ENCODE measurements around the gene ADAMTS10. TPM values are rescaled to one million over a fixed set of nuclear protein-coding genes. Genes with fewer than 3 reads are reported as not detected.

ADAMTS10 gene
- total and polyA plus RNA-seq, 2 of the 13 experiments (the other 11 are each of a cell fraction or from before 2014, with no cell fraction given) = 0.49 to 1.7 TPM

- TF ChIP-seq ZNF687 (CRISPR knock-in tag; IDR thresholded peaks at IDR 0.05) (0 out of 2 replicates have a peak, but pooled peaks have one; percentile 22), RAD21 (CRISPR knock-in tag; IDR thresholded peaks at IDR 0.05) (peak; percentile 71), KDM2A (CRISPR knock-in tag; IDR thresholded peaks at IDR 0.05; ENCODE audit: borderline replicate concordance, low read depth) (peak; percentile 38; the same call in 1 of the 2 replicates), ZNF841 (CRISPR knock-in tag; IDR thresholded peaks at IDR 0.05; ENCODE audit: borderline replicate concordance) (no peak), ZNF577 (CRISPR knock-in tag; IDR thresholded peaks at IDR 0.05; ENCODE audit: borderline replicate concordance, low read depth) (no peak), GABPB1 (CRISPR knock-in tag; IDR thresholded peaks at IDR 0.05) (peak; percentile 41; the same call in 1 of the 2 replicates)
Observed at GRCh38 chr19:8654591-8655339, 44.2 kb upstream of the ADAMTS10 start (continued).

GRCh38 chr19:8648240-8648639, 37.7 kb upstream of the ADAMTS10 start:
- H3K27me3 ChIP-seq (ENCODE audit: control insufficient read depth in 1 of 2, insufficient read depth in 2 of 2, low read length in 2 of 2) = no peaks in the 10 kb centered on the region
- TF ChIP-seq MAFK (conservative IDR thresholded peaks at IDR 0.05 in 1 of 2, IDR thresholded peaks at IDR 0.05 in 1 of 2; ENCODE audit: low read length in 2 of 2) (no peak), TAF15 (IDR thresholded peaks at IDR 0.05; ENCODE audit: low read depth, low read length, poor library complexity, severe bottlenecking) (no peak), BCL6 (CRISPR knock-in tag; IDR thresholded peaks at IDR 0.05) (no peak), SP4 (CRISPR knock-in tag; IDR thresholded peaks at IDR 0.05) (no peak), ATF2 (CRISPR knock-in tag; IDR thresholded peaks at IDR 0.05) (no peak), ZNF607 (CRISPR knock-in tag; IDR thresholded peaks at IDR 0.05; ENCODE audit: borderline replicate concordance) (no peak)
- no peak overlapping the region for H2AFZ ChIP-seq (ENCODE audit: low read length)
- intact Hi-C loops (cut with micrococcal nuclease; ENCODE audit: unreplicated experiment) = no loop called here
- no peaks in the 10 kb centered on the region for H3K79me2 ChIP-seq (ENCODE audit: insufficient read depth, low read length)
- DNase-seq (ENCODE audit: low spot score) (no peak), ATAC-seq (no peak), FAIRE-seq (no peak)
- no peaks in the 10 kb centered on the region for H3K9me3 ChIP-seq (ENCODE audit: low read length)
- H3K27ac ChIP-seq (ENCODE audit: extremely low read length, insufficient read depth, low read length) = no peak overlapping the region
- no peaks in the 10 kb centered on the region for H4K20me1 ChIP-seq (ENCODE audit: insufficient read depth, low read length)
- 4% methylated on average over 6 of the region's 6 CpGs for WGBS (ENCODE audit: low lambda C conversion rate)
- no peak overlapping the region for H3K9ac ChIP-seq (ENCODE audit: insufficient read depth, low read depth, low read length)
- H3K4me2 ChIP-seq (ENCODE audit: low read depth, low read length) = no peak overlapping the region
- no TSS peak for BruUV-seq (replicated peaks)
- in situ Hi-C loops (cut with HindIII; ENCODE audit: extremely low pct_ligation_motif_present, low pct_unique_long_range_greater_than_20kb) = no loop called here
- no peaks in the 10 kb centered on the region for H3K36me3 ChIP-seq (replicated peaks in 1 of 2; ENCODE audit: control insufficient read depth in 1 of 2, insufficient read depth in 2 of 2, low read length in 2 of 2)
- ChIA-PET CTCF (ENCODE audit: low intra/inter-chr PET ratio, low total read pairs) (no interaction called here), POLR2A (no interaction called here)
- H3K4me1 ChIP-seq (ENCODE audit: insufficient read depth, low read length) = no peaks in the 10 kb centered on the region
- H3K4me3 ChIP-seq (replicated peaks in 1 of 3; ENCODE audit: insufficient read depth in 1 of 3, low read depth in 2 of 3, low read length in 3 of 3) = no peak overlapping the region

All from HepG2 (cell line).